PFSK-1 (cell line): ENCODE measurements around the gene AKIRIN1.

Experiments used
- POLR2AphosphoS5 ChIP-seq: IDR thresholded peaks from 2 replicates; pipeline ENCODE4 v1.6.1; 2012; ENCODE audit warnings: low read depth, mild to moderate bottlenecking, control low read depth, low read length, moderate library complexity
- TAF1 ChIP-seq: IDR thresholded peaks from 2 replicates; pipeline ENCODE4 v1.6.1; 2012; ENCODE audit warnings: low read length, control low read depth, borderline replicate concordance; ENCODE audit not compliant: insufficient read depth
- TF ChIP-seq, protein P1 (sequence below), 2 experiments: IDR thresholded peaks; 2 replicates each; pipeline versions ENCODE4 v1.6.1 to v1.8.0; 2011 to 2012; ENCODE audit warnings: low read depth in 2 of 2, low read length in 2 of 2, control low read depth in 1 of 2, inconsistent platforms in 1 of 2, mild to moderate bottlenecking in 1 of 2, moderate library complexity in 1 of 2; ENCODE audit not compliant: insufficient read depth in 1 of 2

DNA sequence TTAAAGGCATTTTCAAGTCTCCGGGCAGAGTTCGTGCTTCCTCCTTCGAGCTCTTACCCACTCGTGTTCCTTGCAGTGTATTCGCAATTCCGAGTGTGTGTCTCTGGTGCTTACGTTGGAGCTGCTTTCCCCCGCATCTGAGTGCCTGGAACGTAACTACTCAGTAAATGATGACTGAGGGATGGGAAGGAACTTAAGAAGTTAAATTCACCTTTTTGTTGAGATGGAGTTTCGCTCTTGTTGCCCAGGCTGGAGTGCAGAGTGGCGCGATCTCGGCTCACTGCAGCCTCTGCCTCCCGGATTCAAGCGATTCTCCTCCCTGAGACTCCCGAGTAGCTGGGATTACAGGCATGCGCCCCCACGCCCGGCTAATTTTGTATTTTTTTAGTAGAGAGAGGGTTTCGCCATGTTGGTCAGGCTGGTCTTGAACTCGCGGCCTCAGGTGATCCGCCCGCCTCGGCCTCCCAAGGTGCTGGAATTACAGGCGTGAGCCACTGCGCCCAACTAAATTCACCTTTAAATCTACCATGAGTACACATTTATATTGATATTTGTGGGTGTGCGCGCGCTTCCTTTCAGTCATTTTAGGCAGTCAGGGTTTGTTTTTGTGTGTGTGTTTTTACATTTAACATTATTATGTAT, 35.9 kb downstream of the AKIRIN1 start:
- TF ChIP-seq, protein P1, sequence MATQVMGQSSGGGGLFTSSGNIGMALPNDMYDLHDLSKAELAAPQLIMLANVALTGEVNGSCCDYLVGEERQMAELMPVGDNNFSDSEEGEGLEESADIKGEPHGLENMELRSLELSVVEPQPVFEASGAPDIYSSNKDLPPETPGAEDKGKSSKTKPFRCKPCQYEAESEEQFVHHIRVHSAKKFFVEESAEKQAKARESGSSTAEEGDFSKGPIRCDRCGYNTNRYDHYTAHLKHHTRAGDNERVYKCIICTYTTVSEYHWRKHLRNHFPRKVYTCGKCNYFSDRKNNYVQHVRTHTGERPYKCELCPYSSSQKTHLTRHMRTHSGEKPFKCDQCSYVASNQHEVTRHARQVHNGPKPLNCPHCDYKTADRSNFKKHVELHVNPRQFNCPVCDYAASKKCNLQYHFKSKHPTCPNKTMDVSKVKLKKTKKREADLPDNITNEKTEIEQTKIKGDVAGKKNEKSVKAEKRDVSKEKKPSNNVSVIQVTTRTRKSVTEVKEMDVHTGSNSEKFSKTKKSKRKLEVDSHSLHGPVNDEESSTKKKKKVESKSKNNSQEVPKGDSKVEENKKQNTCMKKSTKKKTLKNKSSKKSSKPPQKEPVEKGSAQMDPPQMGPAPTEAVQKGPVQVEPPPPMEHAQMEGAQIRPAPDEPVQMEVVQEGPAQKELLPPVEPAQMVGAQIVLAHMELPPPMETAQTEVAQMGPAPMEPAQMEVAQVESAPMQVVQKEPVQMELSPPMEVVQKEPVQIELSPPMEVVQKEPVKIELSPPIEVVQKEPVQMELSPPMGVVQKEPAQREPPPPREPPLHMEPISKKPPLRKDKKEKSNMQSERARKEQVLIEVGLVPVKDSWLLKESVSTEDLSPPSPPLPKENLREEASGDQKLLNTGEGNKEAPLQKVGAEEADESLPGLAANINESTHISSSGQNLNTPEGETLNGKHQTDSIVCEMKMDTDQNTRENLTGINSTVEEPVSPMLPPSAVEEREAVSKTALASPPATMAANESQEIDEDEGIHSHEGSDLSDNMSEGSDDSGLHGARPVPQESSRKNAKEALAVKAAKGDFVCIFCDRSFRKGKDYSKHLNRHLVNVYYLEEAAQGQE (IDR thresholded peaks at IDR 0.05; ENCODE audit: insufficient read depth in 1 of 2, low read depth in 2 of 2, low read length in 2 of 2): no peak
- TF ChIP-seq POLR2AphosphoS5 (no peak), TAF1 (no peak)
